HCT116 (cell line): ENCODE measurements around the gene YBEY. TPM values are rescaled to one million over a fixed set of nuclear protein-coding genes. Genes with fewer than 3 reads are reported as not detected.

ENCODE experiments used
- ATAC-seq: fragments of 200-7000 bp; cut with Tn5 transposase; 2 replicates; pipeline ENCODE4 v1.9.1; 2020; ENCODE audit warnings: mild to moderate bottlenecking, moderate library complexity
- BruUV-seq: library from RNA; stranded (reverse); fragments of 400-500 nt; replicated peaks from 2 replicates; lab custom pipeline; 2021; lab: Mats Ljungman, UMichigan
- CTCF ChIA-PET: fragments of 300-600 bp; sonication (Branson Sonifier 250); formaldehyde crosslinking; loops from one replicate; lab custom pipeline; 2021; ENCODE audit warnings: antibody characterized with exemption; lab: Charles Lee
- POLR2A ChIA-PET: fragments of 300-600, 350-600 bp; sonication (Branson Sonifier 250); formaldehyde crosslinking; loops from one replicate; lab custom pipeline; 2021; ENCODE audit warnings: antibody characterized with exemption; lab: Charles Lee
- RAD21 ChIA-PET, 2 experiments: fragments of 300-600 bp; sonication (Branson Sonifier 250); formaldehyde crosslinking; loops; one replicate each; lab custom pipeline; 2023; ENCODE audit warnings: low total read pairs in 2 of 2; ENCODE audit not compliant: uncharacterized antibody in 2 of 2, unreplicated experiment in 2 of 2, low non-redundant PET in 1 of 2; lab: Charles Lee
- DNase-seq: peaks from one replicate; pipeline ENCODE4 v3.0.0-alpha.2; 2010; ENCODE audit warnings: low read depth, low spot score
- H2AFZ ChIP-seq: fragments of 200-600 bp; shearing (Covaris generic), sonication (generic); 2 replicates; pipeline ENCODE4 v1.6.1; 2017; ENCODE audit warnings: low read depth, mixed run types, mixed read lengths, antibody characterized with exemption, low read length; ENCODE audit not compliant: poor library complexity, severe bottlenecking
- H3K27ac ChIP-seq: 2 replicates; pipeline ENCODE4 v1.5.1; 2012; ENCODE audit warnings: low read depth, low read length
- H3K27me3 ChIP-seq: fragments of 200-600 bp; sonication (generic); 2 replicates; pipeline ENCODE4 v1.6.1; 2016; ENCODE audit warnings: mixed run types, low read length, mixed read lengths; ENCODE audit not compliant: insufficient read depth
- H3K36me3 ChIP-seq, 2 experiments: fragments of 200-500 bp in 1 of 2; fragments of 200-600 bp in 1 of 2; sonication (Bioruptor generic) in 1 of 2; sonication (generic) in 1 of 2; 2 replicates each; pipeline versions ENCODE4 v1.5.1 to v1.6.1; 2014 to 2016; ENCODE audit warnings: low read length in 2 of 2, inconsistent platforms in 1 of 2, mixed read lengths in 1 of 2, mixed run types in 1 of 2; ENCODE audit not compliant: insufficient read depth in 2 of 2, control insufficient read depth in 1 of 2
- H3K4me1 ChIP-seq, 2 experiments: fragments of 200-600 bp in 1 of 2; sonication (generic) in 1 of 2; 2 replicates each; pipeline versions ENCODE4 v1.5.1 to v1.6.1; 2012 to 2017; ENCODE audit warnings: low read length in 2 of 2, inconsistent platforms in 1 of 2, mild to moderate bottlenecking in 1 of 2, mixed read lengths in 1 of 2, mixed run types in 1 of 2, moderate library complexity in 1 of 2; ENCODE audit not compliant: insufficient read depth in 2 of 2, control insufficient read depth in 1 of 2
- H3K4me2 ChIP-seq: fragments of 200-600 bp; sonication (generic); 2 replicates; pipeline ENCODE4 v1.6.1; 2017; ENCODE audit warnings: mixed run types, low read length, mixed read lengths
- H3K4me3 ChIP-seq, 2 experiments: fragments of 200-600 bp in 1 of 2; sonication (generic) in 1 of 2; replicated peaks in 1 of 2; 2 replicates each; pipeline ENCODE4 v1.5.1; 2011 to 2016; ENCODE audit warnings: low read length in 2 of 2, control low read depth in 1 of 2, low read depth in 1 of 2, mild to moderate bottlenecking in 1 of 2, mixed read lengths in 1 of 2, mixed run types in 1 of 2
- H3K79me2 ChIP-seq: fragments of 200-600 bp; sonication (generic); 2 replicates; pipeline ENCODE4 v1.6.1; 2017; ENCODE audit warnings: mild to moderate bottlenecking, mixed run types, low read length, moderate library complexity, mixed read lengths; ENCODE audit not compliant: insufficient read depth
- H3K9ac ChIP-seq: fragments of 200-600 bp; sonication (generic); 2 replicates; pipeline ENCODE4 v1.6.1; 2016; ENCODE audit warnings: low read length, mixed read lengths
- H3K9me2 ChIP-seq: fragments of 200-600 bp; sonication (generic), shearing (Covaris generic); 2 replicates; pipeline ENCODE4 v1.6.1; 2017; ENCODE audit warnings: mixed run types, mild to moderate bottlenecking, moderate library complexity; ENCODE audit not compliant: insufficient read depth
- H3K9me3 ChIP-seq, 2 experiments: fragments of 200-500 bp in 1 of 2; fragments of 200-600 bp in 1 of 2; sonication (Bioruptor generic) in 1 of 2; sonication (generic) in 1 of 2; 2 replicates each; pipeline ENCODE4 v1.6.1; 2014 to 2017; ENCODE audit warnings: low read length in 2 of 2, mixed read lengths in 2 of 2, inconsistent platforms in 1 of 2, low read depth in 1 of 2, mild to moderate bottlenecking in 1 of 2, mixed run types in 1 of 2, moderate library complexity in 1 of 2; ENCODE audit not compliant: control insufficient read depth in 1 of 2, insufficient read depth in 1 of 2
- H4K20me1 ChIP-seq: fragments of 200-600 bp; sonication (generic), shearing (Covaris generic); 2 replicates; pipeline ENCODE4 v1.6.1; 2017; ENCODE audit warnings: mixed run types, mild to moderate bottlenecking, moderate library complexity; ENCODE audit not compliant: insufficient read depth
- ATF3 ChIP-seq: IDR thresholded peaks from 2 replicates; pipeline ENCODE4 v1.6.1; 2012
- CBX3 ChIP-seq: IDR thresholded peaks from 2 replicates; pipeline ENCODE4 v1.6.1; 2012; ENCODE audit warnings: low read depth
- EGR1 ChIP-seq: IDR thresholded peaks from 2 replicates; pipeline ENCODE4 v1.6.1; 2012; ENCODE audit warnings: low read depth
- ELF1 ChIP-seq: IDR thresholded peaks from 2 replicates; pipeline ENCODE4 v1.6.1; 2012; ENCODE audit warnings: low read depth, borderline replicate concordance
- EZH2 ChIP-seq: fragments of 200-600 bp; sonication (generic); IDR thresholded peaks from 2 replicates; pipeline ENCODE4 v1.6.1; 2017; ENCODE audit warnings: antibody characterized with exemption, mixed run types
- FOSL1 ChIP-seq: IDR thresholded peaks from 2 replicates; pipeline ENCODE4 v1.6.1; 2012; ENCODE audit warnings: low read depth
- POLR2A ChIP-seq: IDR thresholded peaks from 2 replicates; pipeline ENCODE4 v1.7.0; 2011; ENCODE audit warnings: borderline replicate concordance; ENCODE audit not compliant: insufficient read depth, insufficient read length; ENCODE audit errors: extremely low read depth
- POLR2AphosphoS5 ChIP-seq: IDR thresholded peaks from 2 replicates; pipeline ENCODE4 v1.6.1; 2011; ENCODE audit warnings: mild to moderate bottlenecking, low read depth, low read length, moderate library complexity
- RAD21 ChIP-seq: IDR thresholded peaks from 2 replicates; pipeline ENCODE4 v1.6.1; 2012; ENCODE audit warnings: low read depth, mild to moderate bottlenecking
- SP1 ChIP-seq: IDR thresholded peaks from 2 replicates; pipeline ENCODE4 v1.6.1; 2012; ENCODE audit warnings: low read depth
- SRF ChIP-seq: IDR thresholded peaks from 2 replicates; pipeline ENCODE4 v1.6.1; 2012; ENCODE audit warnings: low read depth
- ZBTB33 ChIP-seq: IDR thresholded peaks from 2 replicates; pipeline ENCODE4 v1.6.1; 2011; ENCODE audit warnings: mild to moderate bottlenecking, low read length, moderate library complexity; ENCODE audit not compliant: insufficient replicate concordance; ENCODE audit errors: extremely low read depth
- ZFX ChIP-seq: fragments of 450-650 bp; IDR thresholded peaks from 2 replicates; pipeline ENCODE4 v1.6.1; 2017
- ZNF274 ChIP-seq: fragments of 200-500 bp; sonication (Bioruptor generic); IDR thresholded peaks from 2 replicates; pipeline ENCODE4 v1.6.1; 2014; ENCODE audit warnings: mild to moderate bottlenecking, low read depth, low read length, inconsistent platforms
- intact Hi-C: fragments of 100-400 bp; cut with micrococcal nuclease; formaldehyde crosslinking; loops from 2 replicates; pipeline ENCODE4 v1.10.0; 2022
- total RNA-seq: library from RNA; stranded (reverse); gene quantifications from one replicate; pipeline ENCODE4 v1.2.1, GENCODE V29; 2021; ENCODE audit not compliant: unreplicated experiment
- TF ChIP-seq, protein P1 (sequence below), 3 experiments: fragments of 200-600 bp in 1 of 3; sonication (generic) in 1 of 3; IDR thresholded peaks in 2 of 3; conservative IDR thresholded peaks in 1 of 3; 2 replicates each; pipeline ENCODE4 v1.5.1; 2012 to 2017; ENCODE audit warnings: low read depth in 2 of 3, low read length in 2 of 3, antibody characterized with exemption in 1 of 3, borderline replicate concordance in 1 of 3, control low read depth in 1 of 3, mild to moderate bottlenecking in 1 of 3, mixed read lengths in 1 of 3, mixed run types in 1 of 3, moderate library complexity in 1 of 3; ENCODE audit not compliant: insufficient read depth in 1 of 3

The YBEY gene
- total RNA-seq, 1 experiment from 2014 or later = 31.5 TPM

- Histone ChIP-seq H3K27me3 (no peaks in the 10 kb centered on the region), H4K20me1 (no peaks in the 10 kb centered on the region), H3K27ac (no peak overlapping the region), H3K9me3 (no peaks in the 10 kb centered on the region), H3K4me2 (no peak overlapping the region), H3K4me3 (no peak overlapping the region), H3K4me1 (no peaks in the 10 kb centered on the region), H3K79me2 (0 out of 2 replicates have a peak, but pooled peaks cover 3% of the 10 kb centered on the region), H3K9me2 (no peaks in the 10 kb centered on the region), H2AFZ (no peak overlapping the region), H3K9ac (no peak overlapping the region), H3K36me3 (peaks cover 2 to 10% of the 10 kb centered on the region in 2 experiments; a peak in 2 of 4 replicates)
- no peak for TF ChIP-seq ZFX
- ATAC-seq (no peak), DNase-seq (no peak)
- ChIA-PET RAD21 (no interaction called here), POLR2A (no interaction called here), CTCF (no interaction called here)
- no TSS peak for BruUV-seq
- intact Hi-C loops = no loop called here
Measured at GRCh38 chr21:46294647-46295176, 8.6 kb downstream of the YBEY start.

GRCh38 chr21:46295177-46295770 lies 9.1 kb downstream of the YBEY start:
- DNase-seq (no peak), ATAC-seq (no peak)
- Histone ChIP-seq H3K9me3 (no peaks in the 10 kb centered on the region), H2AFZ (no peak overlapping the region), H3K27ac (no peak overlapping the region), H3K9ac (no peak overlapping the region), H3K36me3 (peaks cover 2 to 10% of the 10 kb centered on the region in 2 experiments; a peak in 2 of 4 replicates), H3K4me3 (no peak overlapping the region), H3K79me2 (no peaks in the 10 kb centered on the region), H3K4me2 (no peak overlapping the region), H3K9me2 (no peaks in the 10 kb centered on the region), H3K4me1 (no peaks in the 10 kb centered on the region), H3K27me3 (no peaks in the 10 kb centered on the region), H4K20me1 (no peaks in the 10 kb centered on the region)
- BruUV-seq = no TSS peak
- CTCF ChIA-PET = no interaction called here
- POLR2A ChIA-PET = no interaction called here
- TF ChIP-seq ELF1 = no peak
- no peak for TF ChIP-seq ATF3
- TF ChIP-seq ZNF274 = no peak
- TF ChIP-seq, protein P1, sequence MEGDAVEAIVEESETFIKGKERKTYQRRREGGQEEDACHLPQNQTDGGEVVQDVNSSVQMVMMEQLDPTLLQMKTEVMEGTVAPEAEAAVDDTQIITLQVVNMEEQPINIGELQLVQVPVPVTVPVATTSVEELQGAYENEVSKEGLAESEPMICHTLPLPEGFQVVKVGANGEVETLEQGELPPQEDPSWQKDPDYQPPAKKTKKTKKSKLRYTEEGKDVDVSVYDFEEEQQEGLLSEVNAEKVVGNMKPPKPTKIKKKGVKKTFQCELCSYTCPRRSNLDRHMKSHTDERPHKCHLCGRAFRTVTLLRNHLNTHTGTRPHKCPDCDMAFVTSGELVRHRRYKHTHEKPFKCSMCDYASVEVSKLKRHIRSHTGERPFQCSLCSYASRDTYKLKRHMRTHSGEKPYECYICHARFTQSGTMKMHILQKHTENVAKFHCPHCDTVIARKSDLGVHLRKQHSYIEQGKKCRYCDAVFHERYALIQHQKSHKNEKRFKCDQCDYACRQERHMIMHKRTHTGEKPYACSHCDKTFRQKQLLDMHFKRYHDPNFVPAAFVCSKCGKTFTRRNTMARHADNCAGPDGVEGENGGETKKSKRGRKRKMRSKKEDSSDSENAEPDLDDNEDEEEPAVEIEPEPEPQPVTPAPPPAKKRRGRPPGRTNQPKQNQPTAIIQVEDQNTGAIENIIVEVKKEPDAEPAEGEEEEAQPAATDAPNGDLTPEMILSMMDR (IDR thresholded peaks at IDR 0.05 in 2 of 3, conservative IDR thresholded peaks at IDR 0.05 in 1 of 3; ENCODE audit: borderline replicate concordance in 1 of 3, insufficient read depth in 1 of 3, low read depth in 2 of 3, low read length in 2 of 3) = no peak
- TF ChIP-seq FOSL1 = no peak
- TF ChIP-seq POLR2AphosphoS5 = no peak
- no peak for TF ChIP-seq EZH2
- no peak for TF ChIP-seq RAD21
- no peak for TF ChIP-seq ZBTB33
- no peak for TF ChIP-seq CBX3
- no peak for TF ChIP-seq EGR1
- no peak for TF ChIP-seq POLR2A
- no peak for TF ChIP-seq SRF
- TF ChIP-seq SP1 = no peak
- TF ChIP-seq ZFX = no peak
- intact Hi-C loops = no loop called here
- RAD21 ChIA-PET = no interaction called here
